Caki2 (cell line): ENCODE measurements around the gene ARCN1. TPM values are rescaled to one million over a fixed set of nuclear protein-coding genes. Genes with fewer than 3 reads are reported as not detected.
A peak's percentile ranks its signal among the peaks of the same experiment; 100 is the strongest.

Experiments used
- DNase-seq: peaks from one replicate; pipeline ENCODE4 v3.0.0-alpha.2; 2015; ENCODE audit warnings: low read depth
- in situ Hi-C: cut with HindIII; loops from 2 replicates; pipeline ENCODE4 v1.10.0; 2016; ENCODE audit warnings: low sequenced_read_pairs, low pct_unique_long_range_greater_than_20kb, mixed read lengths
- total RNA-seq: library from RNA; depleted of rRNA; stranded (reverse); fragments of >200 nt; shearing (Covaris generic); gene quantifications from 2 replicates; pipeline ENCODE4 v1.2.3, GENCODE V29; 2014; ENCODE audit warnings: low replicate concordance

ARCN1 gene
- total RNA-seq, 1 experiment from 2014 or later, result 80.1 TPM

DNA sequence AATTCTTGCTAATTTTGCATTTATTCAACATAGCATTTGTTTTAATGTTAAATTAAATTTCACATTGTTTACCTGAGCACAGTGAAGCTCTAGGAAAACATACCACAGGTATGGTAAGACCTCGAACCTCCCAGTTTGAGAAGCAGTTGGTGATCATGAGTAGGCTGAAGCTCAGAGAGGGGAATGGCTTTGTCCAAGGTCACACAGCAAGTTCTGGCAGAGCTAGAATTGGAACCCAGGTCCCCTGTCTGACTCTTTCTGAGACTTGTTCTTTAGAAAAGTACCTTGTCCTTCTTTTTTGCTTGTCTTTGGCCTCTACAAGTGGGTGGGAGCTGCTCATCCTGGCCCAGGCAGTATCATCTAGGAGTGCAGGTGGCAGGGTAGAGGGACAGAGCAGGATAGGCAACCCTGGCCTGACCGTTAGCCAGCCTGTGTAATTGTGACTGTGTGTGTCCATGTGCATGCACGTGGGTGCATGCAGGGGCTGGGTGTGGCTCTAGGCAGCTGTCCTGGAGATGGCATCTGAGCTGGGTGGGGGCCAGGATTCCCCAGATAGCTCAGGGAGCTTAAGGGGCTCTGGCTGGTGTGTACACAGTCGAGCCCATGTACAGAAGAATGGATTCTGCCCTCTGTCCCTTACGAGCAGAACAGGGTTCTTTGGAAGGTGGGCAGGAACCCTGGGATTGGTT, 56.8 kb downstream of the ARCN1 start:
- no peak for DNase-seq
- in situ Hi-C loops, result no loop called here

DNA sequence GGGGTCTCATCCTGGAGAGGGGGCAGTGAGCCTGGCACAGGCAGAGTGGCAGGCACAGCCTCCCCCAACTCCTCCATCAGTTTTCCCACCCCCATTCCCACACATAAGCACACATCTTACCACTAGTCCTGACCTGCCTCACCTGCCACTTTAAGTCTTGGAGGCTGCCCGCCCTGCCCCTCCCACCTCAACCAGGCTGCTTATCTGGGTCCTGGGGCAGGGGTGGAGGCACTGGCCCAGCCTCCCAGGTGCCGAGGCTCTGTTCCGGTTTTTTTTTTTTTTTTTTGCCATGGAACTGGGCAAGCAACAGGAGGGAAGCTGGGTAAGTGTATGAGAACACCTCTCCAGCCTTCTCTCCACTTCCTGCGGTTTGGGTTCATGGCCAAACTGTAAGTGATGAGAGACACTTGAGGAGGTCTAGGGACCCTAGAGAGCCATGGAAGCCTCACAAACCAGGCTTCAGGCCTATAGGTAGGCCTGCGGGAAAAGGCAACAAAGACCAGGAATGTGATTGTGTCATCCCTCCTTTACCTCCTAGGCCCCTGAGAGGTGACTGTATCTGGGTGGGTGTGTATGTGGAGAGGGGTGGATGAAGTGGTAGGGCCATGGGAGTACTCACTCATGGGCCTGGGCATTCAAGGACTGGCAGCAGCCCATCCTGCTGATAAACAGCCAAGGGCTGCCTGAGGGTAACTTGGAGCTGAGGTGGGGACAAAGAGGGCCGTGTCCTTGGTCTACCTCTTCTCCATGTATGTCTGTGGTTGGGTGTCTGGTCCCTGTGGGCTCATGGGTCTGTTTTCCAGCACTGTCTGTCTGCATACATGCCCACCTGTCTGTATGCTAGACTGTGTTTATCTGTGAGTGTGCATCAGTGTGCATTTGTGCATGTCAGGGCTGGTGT, 57.8 kb downstream of the ARCN1 start:
- in situ Hi-C loops, result no loop called here

DNA sequence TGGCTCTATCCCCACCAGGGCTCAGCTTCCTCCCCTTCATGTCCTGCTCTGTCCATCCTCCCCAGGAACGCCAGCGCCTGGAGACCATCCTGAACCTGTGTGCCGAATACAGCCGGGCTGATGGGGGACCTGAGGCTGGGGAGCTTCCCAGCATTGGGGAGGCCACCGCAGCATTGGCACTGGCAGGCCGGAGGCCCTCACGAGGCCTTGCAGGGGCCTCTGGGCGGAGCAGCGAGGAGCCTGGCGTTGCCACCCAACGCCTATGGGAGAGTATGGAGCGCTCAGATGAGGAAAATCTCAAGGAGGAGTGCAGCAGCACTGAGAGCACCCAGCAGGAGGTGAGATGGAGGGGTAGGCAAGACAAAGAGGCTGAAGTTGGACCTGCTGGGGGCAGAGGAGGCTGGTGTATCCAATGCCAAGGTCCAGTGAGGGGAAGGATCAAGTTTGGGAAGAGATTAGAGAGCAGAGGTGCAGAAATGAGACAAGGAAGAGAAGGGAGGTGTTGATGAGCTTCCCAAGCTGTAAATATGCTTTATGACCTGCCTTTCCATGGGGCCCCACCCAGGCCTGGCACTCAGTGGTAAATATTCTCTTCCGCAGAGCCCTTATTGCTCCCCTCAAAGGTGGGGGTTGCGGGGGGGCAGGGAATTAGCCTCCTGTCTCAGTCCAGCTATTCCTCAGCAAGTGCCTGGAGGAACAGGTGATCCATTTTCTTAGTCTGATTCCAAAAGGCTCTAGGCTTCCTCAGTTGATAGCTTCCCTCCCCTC, 59.1 kb downstream of the ARCN1 start:
- no peak for DNase-seq
- in situ Hi-C loops, result no loop called here

More for the DNA sequence above, 57.8 kb downstream of the ARCN1 start:
- DNase-seq, result no peak

DNA sequence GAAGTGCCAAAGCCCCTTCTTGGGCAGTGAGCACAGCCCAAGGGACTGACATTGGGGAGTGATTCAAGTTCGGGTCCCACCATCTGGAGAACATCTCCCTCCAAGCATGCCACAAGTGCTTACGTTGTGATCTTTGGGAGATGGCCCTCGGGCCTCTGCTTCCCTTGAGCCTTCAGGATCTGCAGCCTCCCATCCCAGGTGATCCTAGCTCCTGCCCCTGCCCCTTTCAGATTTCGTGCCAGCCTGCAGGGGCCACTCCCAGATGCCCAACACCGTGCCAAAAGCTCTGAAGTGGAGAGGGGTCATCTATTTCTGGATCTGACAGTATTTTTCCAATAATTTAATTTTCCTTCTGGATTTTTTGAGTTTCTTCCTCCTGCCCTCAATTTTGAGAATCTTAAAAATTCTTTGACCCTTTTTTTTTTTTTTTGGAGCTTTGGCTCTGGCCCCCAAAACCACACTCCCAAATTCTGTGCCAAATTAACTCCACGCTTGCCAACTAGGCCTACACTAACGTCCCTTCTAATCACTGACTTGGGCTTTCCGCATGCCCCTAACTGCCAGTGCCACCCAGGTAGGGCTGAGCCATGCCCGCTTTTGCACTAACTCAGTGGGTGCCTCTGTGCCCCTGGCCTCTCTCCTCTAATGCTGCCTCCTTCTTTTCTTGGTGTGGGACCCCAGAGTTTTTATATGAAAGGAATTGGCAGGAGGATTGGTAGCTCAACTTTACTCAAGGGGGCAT, 60.5 kb downstream of the ARCN1 start:
- no peak for DNase-seq
- in situ Hi-C loops, result no loop called here

DNA sequence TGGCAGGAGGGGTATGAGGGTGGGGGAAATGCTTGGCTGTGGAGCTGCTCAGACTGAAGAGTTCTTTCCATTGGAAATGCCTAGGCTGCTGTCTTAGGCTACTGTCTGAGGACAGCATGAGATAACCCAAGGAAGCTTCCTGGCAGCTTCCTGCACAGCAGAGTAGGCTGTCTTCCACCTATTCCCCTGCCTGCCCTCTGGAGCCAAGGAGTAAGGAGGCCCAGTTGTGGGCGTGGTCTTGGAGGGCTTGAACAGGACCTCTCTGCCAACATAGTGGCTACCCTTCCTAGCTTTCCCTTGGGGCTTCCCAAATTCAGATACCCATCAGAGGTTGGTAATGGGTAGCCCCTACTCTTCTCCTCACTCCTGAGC, 61.1 kb downstream of the ARCN1 start:
- in situ Hi-C loops, result no loop called here
- no peak for DNase-seq

DNA sequence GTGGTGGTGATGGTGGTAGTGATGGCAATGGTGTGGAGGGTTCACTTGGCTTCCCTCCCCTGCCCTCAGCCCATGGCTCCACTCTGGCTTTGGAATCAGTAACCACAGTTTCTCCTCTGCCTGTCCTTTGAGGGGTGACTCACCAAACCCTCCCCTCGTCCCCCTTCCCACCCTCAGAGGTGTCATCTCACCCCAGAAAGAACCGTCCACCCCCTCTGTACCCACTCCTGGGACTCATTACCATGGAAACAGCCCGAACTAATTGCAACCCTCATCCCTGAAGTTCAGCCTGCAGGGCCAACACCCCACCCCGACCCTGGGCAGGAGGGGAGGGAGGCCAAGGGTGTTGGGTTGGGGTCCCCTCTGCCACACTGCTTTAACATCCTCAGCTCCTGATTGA, 61.8 kb downstream of the ARCN1 start:
- no peak for DNase-seq
- in situ Hi-C loops, result no loop called here

DNA sequence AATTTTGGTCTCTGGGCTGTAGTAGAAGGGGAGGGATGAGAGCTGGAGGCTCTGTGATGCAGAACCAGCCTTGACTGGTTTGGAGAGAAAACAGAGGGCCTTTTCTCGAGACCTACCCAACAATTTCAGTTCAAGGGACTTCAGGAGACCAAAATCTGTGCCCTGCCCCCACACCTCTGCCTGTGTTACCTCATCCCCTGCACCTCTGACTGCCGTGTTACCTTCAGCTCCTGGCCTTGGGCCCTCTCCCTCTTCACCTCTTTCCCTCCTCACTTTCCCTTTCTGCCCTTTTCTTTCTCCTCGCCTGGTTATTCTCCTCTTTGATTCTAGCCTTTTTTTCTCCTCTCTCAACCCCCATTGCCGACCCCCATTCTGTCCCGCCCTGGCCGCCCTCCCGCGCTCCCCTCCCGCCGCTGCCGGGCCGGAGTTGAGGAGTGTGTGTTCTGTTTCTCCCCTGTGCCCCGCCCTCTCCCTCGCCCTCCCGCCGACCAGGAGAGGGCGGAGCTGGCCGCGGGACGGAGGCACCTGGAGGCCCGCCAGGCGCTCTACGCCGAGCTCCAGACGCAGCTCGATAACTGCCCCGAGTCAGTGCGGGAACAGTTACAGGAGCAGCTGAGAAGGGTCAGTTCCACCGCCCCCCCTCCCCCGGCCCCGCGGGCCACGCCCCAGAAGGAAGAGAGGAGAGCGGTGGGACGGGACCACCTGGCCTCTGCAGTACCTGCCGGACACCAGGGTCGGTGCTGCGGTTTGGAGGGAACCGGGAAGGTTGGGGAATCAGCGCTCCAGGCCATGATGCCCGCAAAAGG, 62.4 kb downstream of the ARCN1 start:
- in situ Hi-C loops, result no loop called here
- DNase-seq, result no peak

DNA sequence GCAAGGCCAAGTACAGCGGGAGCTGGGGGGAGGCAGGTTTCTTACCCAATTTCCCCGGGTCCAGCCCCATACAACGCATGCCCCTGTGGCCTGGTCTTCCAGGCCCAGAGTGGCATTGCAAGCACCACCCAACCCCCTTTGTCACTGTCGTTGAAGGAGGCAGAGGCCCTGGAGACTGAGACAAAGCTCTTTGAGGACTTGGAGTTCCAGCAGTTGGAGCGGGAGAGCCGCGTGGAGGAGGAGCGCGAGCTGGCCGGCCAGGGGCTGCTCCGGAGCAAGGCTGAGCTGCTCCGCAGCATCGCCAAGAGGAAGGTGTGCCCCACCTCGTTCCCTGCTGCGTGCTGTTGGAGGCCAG, 63.0 kb downstream of the ARCN1 start:
- in situ Hi-C loops, result no loop called here
- DNase-seq, result no peak

DNA sequence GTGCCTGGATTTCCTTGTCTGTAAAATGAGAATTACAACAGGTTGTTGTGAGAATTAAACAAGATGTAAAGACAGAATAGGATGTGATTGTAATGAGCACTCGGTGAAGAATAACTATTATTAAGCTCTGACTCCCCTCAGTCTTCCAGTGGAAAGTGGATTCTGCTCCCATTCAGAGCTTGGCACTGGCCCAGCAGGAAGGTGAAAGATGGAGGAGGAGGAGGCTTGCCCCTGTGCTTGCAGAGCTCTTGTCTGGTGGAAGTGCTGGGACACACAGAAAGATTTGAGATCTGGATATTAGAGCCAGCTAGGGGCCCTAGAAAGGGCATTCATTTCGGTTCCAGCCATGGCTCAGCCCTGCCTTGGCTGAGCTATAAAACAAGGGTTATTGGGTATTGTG, 63.4 kb downstream of the ARCN1 start:
- in situ Hi-C loops, result no loop called here
- no peak for DNase-seq

DNA sequence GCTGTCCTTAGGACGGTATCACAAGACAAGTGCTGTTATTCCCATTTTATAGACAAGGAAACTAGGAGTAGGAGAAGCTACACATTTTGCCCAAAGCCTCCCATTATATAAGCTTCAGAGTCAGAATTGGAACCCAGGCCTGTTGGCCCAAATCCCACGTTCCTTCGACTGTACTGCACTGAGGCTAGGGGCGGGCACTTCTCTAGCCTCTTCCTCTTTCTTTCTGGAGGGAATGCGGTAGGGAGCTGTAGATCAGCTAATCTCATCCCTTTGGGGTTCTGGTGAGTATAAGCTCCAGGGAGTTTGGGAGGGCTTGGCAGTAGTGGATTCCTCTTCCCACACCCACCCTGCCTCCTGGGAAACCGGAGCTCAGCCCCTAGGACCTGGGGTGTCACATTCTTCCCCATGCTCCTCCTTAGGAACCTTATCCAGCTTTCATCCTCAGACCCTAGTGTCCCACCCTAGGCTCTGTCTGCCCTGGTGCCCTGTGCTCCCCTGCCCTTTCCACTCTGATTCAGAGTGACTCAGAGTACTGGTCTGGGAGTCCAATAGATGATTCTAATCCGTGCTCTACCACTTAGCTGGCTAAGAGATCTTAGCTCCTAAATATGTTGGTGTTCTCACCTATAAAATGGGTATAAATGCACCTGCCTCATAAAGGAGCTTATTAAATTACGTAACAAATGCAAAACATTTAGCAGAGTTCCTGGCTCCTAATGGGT, 64.5 kb downstream of the ARCN1 start:
- no peak for DNase-seq
- in situ Hi-C loops, result no loop called here

DNA sequence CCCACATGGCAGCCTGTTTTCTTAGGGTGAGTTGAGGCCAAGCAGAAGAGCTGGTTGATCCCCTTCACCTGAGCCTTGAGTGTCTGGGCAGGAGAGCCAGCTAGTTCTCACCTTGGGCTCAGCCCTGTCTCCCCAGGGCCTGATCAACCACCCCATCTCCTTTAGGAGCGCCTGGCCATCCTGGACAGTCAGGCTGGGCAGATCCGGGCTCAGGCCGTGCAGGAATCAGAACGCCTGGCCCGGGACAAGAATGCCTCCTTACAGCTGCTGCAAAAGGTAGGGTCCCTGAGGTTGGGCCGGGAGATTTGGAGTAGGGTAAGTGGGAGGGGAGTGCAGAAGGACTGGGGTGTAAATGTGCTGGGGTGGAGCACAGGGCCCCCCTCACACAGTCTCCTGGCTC, 66.5 kb downstream of the ARCN1 start:
- no peak for DNase-seq
- in situ Hi-C loops, result no loop called here

DNA sequence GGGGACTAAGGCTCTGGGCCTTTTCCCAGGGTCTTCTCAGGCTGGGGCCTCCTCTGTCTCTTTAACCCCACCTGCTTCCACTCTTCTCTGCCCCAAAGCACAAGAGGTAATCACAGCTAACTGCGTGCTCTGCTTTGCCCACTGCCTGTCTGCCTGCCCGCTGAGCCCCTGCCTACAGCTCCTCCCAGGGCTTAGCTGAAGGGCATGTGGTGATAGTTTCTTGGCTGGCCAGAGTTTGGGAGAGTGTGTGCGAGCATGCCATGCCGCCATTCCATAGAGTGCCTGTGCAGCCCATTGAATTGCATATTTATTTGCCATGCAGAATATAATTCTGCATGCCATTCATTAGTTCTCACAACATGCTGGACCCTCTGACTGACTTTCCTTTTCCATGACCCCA, 67.7 kb downstream of the ARCN1 start:
- in situ Hi-C loops, result no loop called here
- DNase-seq, result no peak

DNA sequence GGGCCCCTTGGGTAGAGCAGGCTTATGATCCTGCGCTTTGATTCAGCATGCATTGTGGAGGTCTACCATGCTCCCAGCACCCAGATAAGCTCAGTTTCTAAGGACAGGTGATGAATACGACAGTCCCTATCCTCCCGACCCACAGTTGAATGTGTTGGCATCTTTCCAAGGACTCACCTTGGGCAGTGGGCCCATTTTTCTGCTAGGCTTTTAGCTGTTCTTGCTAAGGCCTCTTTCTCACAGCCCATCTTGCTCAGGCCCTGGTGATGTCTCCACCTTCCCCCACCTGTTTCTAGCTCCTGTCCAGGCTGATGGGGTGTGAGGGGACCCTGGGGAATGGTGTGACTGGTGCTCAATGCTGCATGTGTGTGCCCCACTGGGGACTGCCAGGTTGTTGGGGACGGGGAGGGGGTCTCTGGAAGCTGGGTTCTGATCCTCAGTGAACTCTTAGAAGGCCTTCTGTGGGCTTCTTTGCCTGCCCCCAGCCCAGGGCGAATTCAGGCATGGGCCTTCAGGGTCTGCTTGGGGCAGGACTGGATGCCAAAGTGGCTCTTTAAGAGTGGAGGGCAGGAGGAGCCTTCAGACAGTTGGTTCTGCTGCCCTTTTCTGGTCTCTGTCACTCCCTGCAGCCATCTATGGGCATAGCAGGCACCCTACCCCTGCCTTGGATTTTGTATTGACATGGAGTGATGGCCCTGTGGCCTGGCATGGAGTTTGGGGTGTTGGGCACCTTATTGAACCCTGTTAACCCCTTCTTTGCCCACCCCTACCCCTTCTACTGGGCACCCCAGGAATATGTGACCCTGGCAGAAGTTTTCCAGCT, 68.3 kb downstream of the ARCN1 start:
- in situ Hi-C loops, result no loop called here

DNA sequence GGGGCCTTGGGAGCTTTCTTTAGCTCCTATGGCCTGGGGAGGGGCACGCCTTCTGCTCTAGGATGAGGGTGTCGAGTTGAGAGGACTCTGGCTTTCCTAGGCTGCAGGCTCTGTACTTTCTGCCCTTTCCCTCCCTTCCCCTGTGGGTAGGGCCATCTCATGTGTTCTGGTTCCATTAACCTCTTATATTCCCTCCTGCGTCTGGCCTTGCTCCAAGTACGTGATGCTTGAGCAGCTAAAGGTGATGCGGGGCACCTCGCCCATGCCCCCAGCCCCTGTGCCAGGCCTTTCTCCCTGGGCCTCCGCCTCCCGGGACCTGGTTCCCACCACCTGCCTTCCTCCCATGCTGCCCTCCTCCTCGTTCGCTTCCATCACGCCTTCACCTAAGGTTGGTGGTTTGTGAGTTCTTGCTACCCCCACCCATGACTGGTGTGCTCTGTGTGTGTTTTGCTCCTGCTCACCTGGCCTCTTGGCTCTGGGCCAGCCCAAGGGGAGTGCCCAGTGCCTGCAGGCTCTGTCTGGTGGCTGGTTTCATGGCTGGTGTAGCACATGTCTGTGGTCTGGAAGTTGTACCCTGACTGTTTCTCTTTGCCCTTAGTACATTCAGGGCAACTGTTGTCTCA, 69.3 kb downstream of the ARCN1 start:
- in situ Hi-C loops, result no loop called here
- peak; percentile 21 for DNase-seq

More for the DNA sequence above, 68.3 kb downstream of the ARCN1 start:
- DNase-seq, result no peak

DNA sequence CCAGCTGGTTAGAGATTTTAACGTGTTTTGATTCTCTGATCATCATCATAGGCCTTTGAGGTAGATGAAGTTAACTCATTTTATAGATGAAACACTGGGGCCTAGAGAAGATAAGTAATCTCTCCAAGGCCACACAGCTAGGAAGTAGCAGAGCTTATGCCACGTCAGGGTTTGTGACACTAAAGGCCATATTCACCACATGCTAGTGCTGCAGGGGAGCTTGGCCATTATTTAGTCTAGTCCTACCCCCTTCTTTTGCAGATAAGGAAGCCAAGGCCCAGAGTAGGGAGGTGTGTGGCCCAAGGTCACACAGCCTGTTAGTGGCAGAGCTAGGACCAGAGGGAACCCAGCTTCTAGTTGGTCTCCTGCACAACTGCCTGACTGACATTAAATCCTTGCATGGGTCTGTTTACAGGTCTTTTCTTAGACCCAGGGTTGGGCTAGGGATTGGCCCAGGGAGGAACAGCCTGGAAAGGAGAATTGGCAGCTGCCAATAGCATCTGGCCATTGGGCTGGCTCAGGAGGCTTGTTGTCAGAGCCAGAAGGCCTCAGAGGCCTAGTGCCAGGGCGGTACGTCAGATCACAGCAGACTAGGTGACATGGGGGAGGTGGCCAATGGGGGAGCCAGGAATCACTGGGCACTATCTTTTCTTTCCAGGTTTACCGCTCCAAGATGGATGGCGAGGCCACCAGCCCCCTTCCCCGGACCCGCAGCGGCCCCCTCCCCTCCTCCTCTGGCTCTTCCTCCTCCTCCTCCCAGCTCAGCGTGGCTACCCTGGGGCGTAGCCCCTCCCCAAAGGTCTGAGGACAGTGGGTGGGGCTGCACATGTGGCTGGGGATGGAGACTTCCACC, 71.2 kb downstream of the ARCN1 start:
- in situ Hi-C loops, result no loop called here
- DNase-seq, result no peak
